Right ventricle myocardium inferior (tissue), 1 donor: Measurements from ENCODE around the gene ANXA2. TPM values are rescaled to one million over a fixed set of nuclear protein-coding genes. Genes with fewer than 3 reads are reported as not detected.
A peak's percentile ranks its signal among the peaks of the same experiment; 100 is the strongest.
"Not testable (repeated sequence)": the region's sequence is repeated elsewhere in the genome, so short reads cannot be mapped to it uniquely, and the experiment has no call there.

Source experiments
- ATAC-seq: fragments of 200-7000 bp; cut with Tn5 transposase; one replicate; pipeline ENCODE4 v1.9.1; 2020; ENCODE audit warnings: mild to moderate bottlenecking, moderate library complexity
- DNase-seq: peaks from one replicate; pipeline ENCODE4 v3.0.0; 2021; ENCODE audit errors: missing footprints
- intact Hi-C: fragments of 100-400 bp; cut with DNase I; formaldehyde crosslinking; loops from one replicate; pipeline ENCODE4 v1.11.0; 2022
- total RNA-seq: library from RNA; stranded (reverse); fragmentation: NEBNext Ultra II Directional; extraction: Animal tissue kit (Norgen Biotek cat#: 25700); gene quantifications from one replicate; pipeline ENCODE4 v1.2.1, GENCODE V29; 2021
- donor health status: DM: no; HTN: yes; CAD: no; lungs with severe emphysema.

The ANXA2 gene
- total RNA-seq, 1 donor from 2014 or later: 212 TPM

GRCh38 chr15:60355148-60355857, 42.5 kb downstream of the ANXA2 start:
- no peak for ATAC-seq
- intact Hi-C loops: loop anchor here (5.0 kb wide), 1 partner anchor 1477 kb away; no protein-coding TSS in a partner anchor
- DNase-seq: no peak

- intact Hi-C loops: no loop called here
- ATAC-seq (no peak), DNase-seq (no peak)
Observed at GRCh38 chr15:60353245-60353920, 44.4 kb downstream of the ANXA2 start.

GRCh38 chr15:60352525-60352924, 45.3 kb downstream of the ANXA2 start:
- ATAC-seq (no peak), DNase-seq (no peak)
- intact Hi-C loops: no loop called here

GRCh38 chr15:60351066-60351465, 46.7 kb downstream of the ANXA2 start:
- ATAC-seq (no peak), DNase-seq (no peak)
- intact Hi-C loops: no loop called here

DNA sequence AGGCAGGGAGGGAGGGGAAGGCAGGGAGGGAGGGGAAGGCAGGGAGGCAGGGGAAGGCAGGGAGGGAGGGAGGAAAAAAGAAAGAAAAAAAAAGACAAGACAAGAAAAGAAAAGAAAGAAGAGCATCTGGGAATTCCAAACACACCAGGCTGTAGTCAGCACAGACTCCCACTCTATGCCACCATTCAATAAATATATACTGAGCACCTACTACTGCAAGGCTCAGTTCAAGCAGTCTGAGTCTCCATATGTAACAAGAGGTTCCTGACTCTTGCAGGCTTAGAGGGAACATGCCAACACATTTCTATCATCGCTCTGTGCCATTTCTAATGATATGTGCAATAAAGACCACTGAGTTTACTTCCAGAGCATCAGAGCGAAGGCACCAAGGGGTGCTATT, 47.7 kb downstream of the ANXA2 start:
- intact Hi-C loops: no loop called here
- no peak for ATAC-seq

GRCh38 chr15:60349589-60349988, 48.2 kb downstream of the ANXA2 start:
- no peak for ATAC-seq
- no peak for DNase-seq
- intact Hi-C loops: no loop called here

More for the DNA sequence above, 47.7 kb downstream of the ANXA2 start:
- no peak for DNase-seq

- ATAC-seq: no peak
- DNase-seq: no peak
- intact Hi-C loops: no loop called here
Observed at GRCh38 chr15:60347480-60348049, 50.2 kb downstream of the ANXA2 start.

DNA sequence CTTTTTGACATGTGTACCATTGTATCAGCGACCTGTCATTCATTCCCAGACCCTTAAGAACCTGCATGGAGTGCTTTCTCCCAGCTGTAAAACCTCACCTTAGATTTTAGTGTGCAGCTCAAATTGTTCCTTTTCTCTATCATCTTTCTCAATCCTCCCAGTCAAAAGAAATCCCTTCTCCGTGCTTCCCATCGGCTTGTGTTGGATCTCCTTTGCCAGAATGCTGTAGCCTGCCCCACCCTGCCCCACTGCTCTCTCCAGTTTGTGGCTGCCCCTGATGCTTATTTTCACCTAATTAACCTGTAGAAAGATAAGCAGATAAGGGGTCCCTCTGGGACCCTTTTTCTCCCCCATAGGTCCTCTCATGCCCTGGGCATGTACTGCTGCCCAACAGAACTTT, 51.1 kb downstream of the ANXA2 start:
- ATAC-seq (no peak), DNase-seq (no peak)
- intact Hi-C loops: no loop called here

DNA sequence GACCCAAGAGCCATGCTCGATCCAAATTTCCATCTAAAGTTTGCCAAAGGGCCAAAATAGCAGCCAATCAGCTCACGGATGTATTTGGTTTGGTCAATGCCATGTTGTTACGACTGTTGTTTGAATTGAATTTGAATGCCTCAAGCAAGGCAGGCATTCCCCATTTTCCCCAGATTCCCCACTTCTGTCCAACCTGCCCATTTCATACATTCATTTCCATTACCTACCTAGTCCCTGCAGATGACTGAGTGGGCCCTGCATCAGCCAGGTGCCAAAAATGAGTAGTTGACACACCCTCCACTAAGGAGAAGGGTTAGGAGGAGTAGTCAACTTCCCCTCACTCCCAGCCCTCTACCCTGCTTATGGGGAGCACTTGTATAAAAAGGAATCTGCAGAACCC, 51.7 kb downstream of the ANXA2 start:
- intact Hi-C loops: no loop called here
- ATAC-seq: no peak
- DNase-seq: no peak

GRCh38 chr15:60345598-60345997, 52.2 kb downstream of the ANXA2 start:
- ATAC-seq: no peak
- intact Hi-C loops: no loop called here
- DNase-seq: no peak

DNA sequence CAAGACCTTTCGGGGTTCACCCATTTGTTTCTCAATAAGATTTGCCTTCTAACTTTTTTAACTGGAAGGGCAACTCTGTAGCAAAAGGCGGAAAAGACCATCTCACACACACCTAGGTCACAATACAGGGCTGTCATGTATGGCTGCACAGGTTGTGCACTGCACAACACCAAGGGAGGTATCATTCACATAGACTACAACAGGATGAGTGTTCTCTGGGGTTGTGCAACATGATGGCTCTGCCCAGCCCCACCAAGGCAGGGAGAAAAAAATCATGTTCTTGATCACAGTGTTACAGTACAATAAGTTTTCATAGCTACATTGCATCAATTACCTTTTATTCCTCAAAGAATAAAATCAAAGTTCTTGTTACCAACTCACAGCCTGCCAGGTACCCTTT, 52.8 kb downstream of the ANXA2 start:
- ATAC-seq: no peak
- intact Hi-C loops: no loop called here
- DNase-seq: no peak

- DNase-seq (no peak), ATAC-seq (no peak)
- intact Hi-C loops: no loop called here
Observed at GRCh38 chr15:60344461-60344860, 53.3 kb downstream of the ANXA2 start.

DNA sequence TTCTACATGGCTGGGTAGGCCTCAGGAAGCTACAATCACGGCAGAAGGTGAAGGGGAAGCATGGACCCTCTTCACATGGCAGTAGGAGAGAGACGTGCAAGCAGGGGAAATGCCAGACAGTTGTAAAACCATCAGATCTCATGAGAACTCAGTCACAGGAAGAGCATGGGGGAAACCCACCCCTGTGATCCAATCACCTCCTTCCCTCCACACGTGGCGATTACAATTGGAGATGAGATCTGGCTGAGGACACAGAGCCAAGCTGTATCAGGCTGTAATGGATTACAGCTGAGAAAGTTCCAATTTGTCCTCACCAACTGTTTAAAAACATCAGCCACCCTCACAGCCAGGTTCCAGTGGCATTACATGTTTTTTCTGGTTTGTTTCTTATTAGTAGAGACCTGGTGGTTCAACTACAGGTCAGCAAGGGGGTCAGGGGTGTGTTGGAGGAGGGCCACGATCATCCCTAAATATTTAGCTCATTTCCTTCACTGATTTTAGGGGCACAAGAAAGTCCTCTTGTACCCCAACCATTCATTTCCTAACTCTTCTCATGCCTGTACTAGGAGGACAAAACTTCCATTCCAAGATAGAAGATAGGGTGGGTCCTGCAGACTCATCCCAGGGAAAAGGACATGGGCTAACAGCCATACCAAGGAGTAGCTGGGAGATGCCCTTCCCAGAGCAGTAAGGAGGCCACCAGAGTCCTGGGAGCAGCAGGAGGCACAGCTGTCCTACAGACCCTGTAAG, 54.4 kb downstream of the ANXA2 start:
- DNase-seq (no peak), ATAC-seq (no peak)
- intact Hi-C loops: no loop called here

DNA sequence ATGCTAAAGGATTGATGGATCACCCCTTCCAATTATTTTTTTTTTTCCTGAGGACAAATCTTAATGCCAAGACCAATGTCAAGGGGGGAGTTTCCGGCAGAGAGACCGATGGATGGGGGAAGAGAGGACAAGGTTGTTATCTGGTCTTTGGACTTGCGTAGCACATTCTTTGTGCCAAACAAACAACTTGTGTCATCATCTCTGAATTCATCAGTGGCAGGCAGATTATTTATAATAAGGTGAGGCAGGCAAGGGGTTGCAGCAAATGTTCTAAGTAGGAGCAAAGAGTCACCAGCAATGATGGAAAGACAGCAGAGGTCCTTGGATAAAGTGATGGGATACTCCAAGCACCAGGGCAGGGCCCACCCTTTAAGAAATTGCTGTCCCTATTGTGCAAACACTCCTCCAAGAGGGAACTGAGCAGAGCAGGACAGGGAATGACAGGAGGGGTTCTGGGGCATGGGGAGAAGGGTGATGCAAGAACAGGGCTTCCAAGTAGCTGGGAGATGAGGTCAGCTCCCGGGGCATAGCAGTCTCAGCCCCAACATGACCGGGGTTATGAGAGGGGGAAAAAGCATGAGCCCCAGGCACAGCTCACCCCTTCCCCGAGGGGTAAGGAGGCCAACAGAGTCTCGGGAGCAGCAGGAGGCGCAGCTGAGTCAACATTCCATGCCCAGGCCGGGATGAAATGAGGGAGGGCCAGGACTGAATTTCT, 57.4 kb downstream of the ANXA2 start:
- intact Hi-C loops: no loop called here
- peak; percentile 16 for ATAC-seq
- DNase-seq: no peak

DNA sequence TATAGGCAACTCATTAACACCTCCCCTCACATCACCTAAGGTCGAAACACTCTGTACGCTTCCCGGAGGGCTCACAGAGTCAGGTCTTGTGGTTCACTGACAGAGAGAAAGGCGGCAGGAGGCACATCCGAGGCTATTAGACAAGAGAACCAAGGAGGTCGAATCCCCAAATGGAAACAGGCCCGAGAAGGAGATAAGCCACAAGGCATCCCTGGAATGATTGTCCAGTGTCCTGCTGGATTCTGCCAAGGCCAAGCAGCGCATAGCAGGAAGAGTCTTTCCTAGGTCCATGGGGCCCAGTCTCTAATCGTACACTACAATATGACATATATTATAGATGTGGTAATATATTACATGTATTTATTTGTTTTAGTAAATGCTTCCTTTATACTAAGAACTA, 58.5 kb downstream of the ANXA2 start:
- no peak for ATAC-seq
- intact Hi-C loops: no loop called here
- DNase-seq: no peak

GRCh38 chr15:60338810-60339209, 59.0 kb downstream of the ANXA2 start:
- intact Hi-C loops: no loop called here
- ATAC-seq (no peak), DNase-seq (no peak)

- intact Hi-C loops: no loop called here
- DNase-seq (no peak), ATAC-seq (no peak)
Observed at GRCh38 chr15:60337076-60337475, 60.7 kb downstream of the ANXA2 start.

GRCh38 chr15:60335296-60335695, 62.5 kb downstream of the ANXA2 start:
- intact Hi-C loops, ATAC-seq, DNase-seq: not testable (repeated sequence)
